HG03571 (cell line): Measurements from ENCODE around the gene SHISA6.

Experiments used
- ATAC-seq: cut with Tn5 transposase; IDR thresholded peaks from one replicate; pipeline ENCODE4 v1.9.1; 2021; ENCODE audit not compliant: unreplicated experiment

The SHISA6 gene

GRCh38 chr17:11264183-11264871 is 23.3 kb downstream of the SHISA6 start:
- ATAC-seq = no peak

- no peak for ATAC-seq
Observed at GRCh38 chr17:11267999-11268575, 27.1 kb downstream of the SHISA6 start.

DNA sequence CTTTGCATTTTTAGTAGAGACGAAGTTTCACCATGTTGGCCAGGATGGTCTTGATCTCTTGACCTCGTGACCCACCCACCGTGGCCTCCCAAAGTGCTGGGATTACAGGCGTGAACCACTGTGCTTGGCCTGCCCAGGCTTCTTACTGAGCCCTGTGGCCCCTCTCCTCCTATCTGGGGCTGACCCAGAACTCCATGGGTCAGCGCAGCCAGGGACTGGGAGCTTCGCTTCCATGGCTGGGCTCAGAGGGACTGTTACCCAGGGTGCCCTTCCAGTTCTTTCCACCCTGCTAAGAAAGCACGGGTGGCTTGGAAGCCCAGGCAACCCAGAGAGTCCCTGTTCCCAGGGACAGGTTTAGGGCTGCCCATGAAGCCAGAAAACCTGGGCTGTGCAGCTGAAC is 28.2 kb downstream of the SHISA6 start:
- ATAC-seq = no peak

- no peak for ATAC-seq
Observed at GRCh38 chr17:11272191-11272590, 31.2 kb downstream of the SHISA6 start.

- ATAC-seq = no peak
Observed at GRCh38 chr17:11273596-11273995, 32.6 kb downstream of the SHISA6 start.

DNA sequence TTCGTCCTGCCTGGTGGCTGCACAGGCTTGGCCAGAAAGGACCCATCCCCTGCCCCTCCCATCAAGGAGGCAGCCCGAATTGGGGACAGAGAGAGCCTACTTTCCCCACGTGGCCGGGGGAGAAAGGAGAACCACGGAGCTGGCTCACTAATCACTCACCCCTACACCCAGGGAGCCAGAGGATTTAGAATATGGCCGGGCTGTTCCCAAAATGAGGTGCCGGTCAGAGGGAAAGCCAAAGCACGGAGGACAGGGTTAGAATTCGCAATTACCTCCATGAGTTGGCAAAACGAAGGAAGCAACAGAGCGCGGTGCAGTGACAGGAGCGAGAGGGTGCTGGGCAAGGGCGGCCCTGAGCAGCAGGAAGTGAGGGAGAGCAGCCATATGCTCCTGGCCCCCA is 33.1 kb downstream of the SHISA6 start:
- ATAC-seq = no peak

DNA sequence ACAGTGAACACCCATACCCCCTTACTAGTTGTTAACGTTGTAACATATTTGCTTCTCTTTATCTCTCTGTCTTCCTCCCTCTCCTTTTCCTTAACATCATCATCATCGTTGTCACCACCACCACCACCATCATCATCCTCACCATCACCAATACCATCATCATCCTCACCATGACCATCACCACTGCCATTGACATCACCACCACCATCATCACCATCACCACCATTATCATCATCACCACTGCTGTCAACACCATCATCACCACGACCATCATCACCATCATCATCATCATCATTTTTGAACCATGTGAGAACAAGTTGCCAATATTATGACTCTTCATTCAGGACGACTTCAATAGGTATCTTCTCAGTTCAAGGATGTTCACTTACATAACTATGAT is 35.5 kb downstream of the SHISA6 start:
- no peak for ATAC-seq

- ATAC-seq = no peak
Observed at GRCh38 chr17:11278186-11278991, 37.4 kb downstream of the SHISA6 start.

DNA sequence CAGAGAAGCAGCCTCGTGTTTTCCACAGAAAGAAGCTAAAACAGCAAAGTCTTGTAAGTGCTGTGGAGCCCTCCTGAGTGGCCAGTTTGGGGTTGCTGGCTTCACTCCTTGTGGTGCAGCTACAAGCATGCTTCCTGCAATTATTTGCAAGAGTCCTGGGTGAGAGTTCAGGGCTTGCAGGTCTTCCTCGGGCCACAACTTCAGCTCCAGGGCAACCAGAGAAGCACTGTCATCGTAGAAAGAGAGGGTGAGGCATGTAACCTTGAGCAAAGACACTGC is 37.9 kb downstream of the SHISA6 start:
- ATAC-seq = no peak

GRCh38 chr17:11279776-11280344 is 38.8 kb downstream of the SHISA6 start:
- no peak for ATAC-seq

GRCh38 chr17:11282586-11282985 is 41.6 kb downstream of the SHISA6 start:
- ATAC-seq = no peak

- no peak for ATAC-seq
Observed at GRCh38 chr17:11284811-11285210, 43.8 kb downstream of the SHISA6 start.

DNA sequence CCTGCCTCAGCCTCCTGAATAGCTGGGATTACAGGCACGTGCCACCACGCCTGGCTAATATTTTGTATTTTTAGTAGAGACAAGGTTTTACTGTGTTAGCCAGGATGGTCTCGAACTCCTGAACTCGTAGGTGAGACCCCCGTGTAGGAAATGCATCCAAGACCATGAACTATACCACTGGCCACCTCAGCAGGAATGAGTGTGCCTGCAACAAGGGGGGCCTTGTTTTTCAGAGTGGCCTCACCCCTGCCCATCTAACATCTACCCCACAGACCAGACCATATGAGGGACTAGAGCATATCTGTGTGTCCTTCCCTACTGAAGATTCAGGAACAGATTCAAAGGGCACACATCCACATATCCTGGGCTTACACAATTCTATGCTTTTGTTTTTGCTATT is 44.9 kb downstream of the SHISA6 start:
- no peak for ATAC-seq

DNA sequence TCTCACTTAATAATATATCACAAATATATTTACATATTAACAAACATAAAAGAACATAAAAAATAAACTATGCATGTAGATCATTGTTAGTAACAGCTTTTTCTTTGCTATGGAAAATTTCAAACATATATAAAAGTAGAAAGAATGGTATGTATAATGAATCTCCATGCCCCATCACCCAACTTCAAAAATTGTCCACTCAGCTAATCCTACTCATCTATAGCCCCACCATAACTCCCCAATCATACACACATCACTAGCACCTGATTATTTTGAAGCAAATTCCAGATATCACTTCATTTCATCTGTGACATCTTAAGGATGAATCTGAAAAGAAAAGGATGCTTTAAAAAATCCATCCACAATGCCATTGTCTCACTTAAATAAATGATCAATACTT is 46.8 kb downstream of the SHISA6 start:
- no peak for ATAC-seq

DNA sequence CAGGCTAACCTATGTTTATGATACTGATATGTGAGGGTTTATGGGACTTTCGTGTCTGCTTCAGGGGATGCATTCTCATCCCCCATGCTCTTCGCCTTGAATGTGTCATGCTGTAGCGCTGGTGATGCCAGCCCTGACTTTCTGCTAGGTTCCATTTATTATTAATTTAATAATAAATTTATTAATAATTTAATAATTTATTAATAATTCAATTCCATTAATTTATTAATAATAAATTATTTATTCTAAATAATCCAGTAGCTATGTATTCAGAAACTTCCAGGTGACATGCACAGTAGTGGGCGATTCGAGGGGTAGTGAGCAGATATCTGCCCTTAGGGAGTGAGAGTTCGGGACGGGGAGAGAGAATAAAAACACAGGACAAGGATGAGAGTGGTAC is 49.8 kb downstream of the SHISA6 start:
- ATAC-seq = no peak

DNA sequence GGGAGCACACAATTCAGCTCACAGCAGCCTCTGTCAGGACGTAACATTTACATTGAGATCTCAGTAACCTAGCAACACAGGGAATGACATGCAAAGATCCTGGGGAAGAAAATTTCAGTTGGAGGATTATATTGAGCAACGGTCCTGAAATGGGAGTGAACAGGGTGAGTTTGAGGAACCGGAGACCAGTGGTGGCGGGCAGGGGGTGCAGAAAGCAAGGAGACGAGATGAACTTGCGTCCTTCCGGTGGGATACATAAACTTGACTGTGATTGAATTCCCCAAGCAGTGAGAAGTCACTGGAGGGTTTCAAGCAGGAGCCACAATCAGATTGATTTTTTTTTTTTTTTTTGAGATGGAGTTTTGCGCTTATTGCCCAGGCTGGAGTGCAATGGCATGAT is 51.5 kb downstream of the SHISA6 start:
- no peak for ATAC-seq

- ATAC-seq = no peak
Observed at GRCh38 chr17:11293480-11293879, 52.5 kb downstream of the SHISA6 start.

GRCh38 chr17:11294826-11295225 is 53.8 kb downstream of the SHISA6 start:
- ATAC-seq = no peak

GRCh38 chr17:11296994-11297393 is 56.0 kb downstream of the SHISA6 start:
- ATAC-seq = no peak

GRCh38 chr17:11298401-11298800 is 57.4 kb downstream of the SHISA6 start:
- ATAC-seq = no peak

- ATAC-seq = no peak
Observed at GRCh38 chr17:11300201-11300600, 59.2 kb downstream of the SHISA6 start.

GRCh38 chr17:11300738-11301137 is 59.7 kb downstream of the SHISA6 start:
- ATAC-seq = no peak
